GM12878 (cell line): Measurements from ENCODE around the gene IL34. TPM values are rescaled to one million over a fixed set of nuclear protein-coding genes. Genes with fewer than 3 reads are reported as not detected.

Experiments
- ATAC-seq: fragments of 200-7000 bp; cut with Tn5 transposase; 3 replicates; pipeline ENCODE4 v1.9.1; 2020; ENCODE audit warnings: mild to moderate bottlenecking, moderate library complexity
- BruUV-seq: library from RNA; stranded (reverse); fragments of 400-500 nt; replicated peaks from 2 replicates; lab custom pipeline; 2021; lab: Mats Ljungman, UMichigan
- CTCF ChIA-PET: fragments of 300-600 bp; sonication (Branson Sonifier 250); formaldehyde crosslinking; extraction: SDS; loops from one replicate; lab custom pipeline; 2021; ENCODE audit warnings: inconsistent platforms; lab: Yijun Ruan, JAX
- POLR2A ChIA-PET: fragments of 350-600 bp; formaldehyde crosslinking; extraction: SDS; loops from one replicate; lab custom pipeline; 2021; ENCODE audit warnings: inconsistent platforms; lab: Charles Lee
- RAD21 ChIA-PET: fragments of 300-600 bp; sonication (Branson Sonifier 250); formaldehyde crosslinking; loops from one replicate; lab custom pipeline; 2023; ENCODE audit warnings: antibody characterized with exemption; ENCODE audit not compliant: unreplicated experiment; lab: Charles Lee
- SMC1A ChIA-PET: fragments of 300-600 bp; sonication (Branson Sonifier 250); formaldehyde crosslinking; loops from one replicate; lab custom pipeline; 2023; ENCODE audit not compliant: unreplicated experiment, uncharacterized antibody; lab: Charles Lee
- DNase-seq: peaks from one replicate; pipeline ENCODE4 v3.0.0-alpha.2; 2011; ENCODE audit warnings: low read depth, low spot score
- FAIRE-seq: peaks from 3 replicates; lab custom pipeline; 2011; peaks lifted over from hg19 to GRCh38; lab: Jason Lieb, UNC
- H2AFZ ChIP-seq: 2 replicates; pipeline ENCODE4 v1.6.0; 2011; ENCODE audit warnings: low read depth, low read length, control low read depth; ENCODE audit not compliant: control insufficient read depth
- H3K27ac ChIP-seq: 2 replicates; pipeline ENCODE4 v1.5.1; 2011; ENCODE audit warnings: control low read depth; ENCODE audit not compliant: control insufficient read depth, insufficient read depth
- H3K27me3 ChIP-seq, 2 experiments: replicated peaks in 1 of 2; 2 replicates each; pipeline versions ENCODE4 v1.6.0 to v1.6.1; 2011; ENCODE audit warnings: low read length in 1 of 2; ENCODE audit not compliant: control insufficient read depth in 2 of 2, insufficient read depth in 2 of 2
- H3K36me3 ChIP-seq, 2 experiments: 2 replicates each; pipeline ENCODE4 v1.5.1; 2011; ENCODE audit warnings: low read length in 1 of 2; ENCODE audit not compliant: control insufficient read depth in 2 of 2, insufficient read depth in 2 of 2
- H3K4me1 ChIP-seq: 2 replicates; pipeline ENCODE4 v1.6.1; 2011; ENCODE audit warnings: mild to moderate bottlenecking, low read length, moderate library complexity, mixed read lengths; ENCODE audit not compliant: control insufficient read depth, insufficient read depth
- H3K4me2 ChIP-seq: 2 replicates; pipeline ENCODE4 v1.6.0; 2011; ENCODE audit warnings: control low read depth; ENCODE audit not compliant: control insufficient read depth, insufficient read depth
- H3K4me3 ChIP-seq: fragments of 200-600 bp; sonication (generic); 2 replicates; pipeline ENCODE4 v1.5.1; 2016
- H3K79me2 ChIP-seq: 2 replicates; pipeline ENCODE4 v1.6.0; 2011; ENCODE audit warnings: low read length; ENCODE audit not compliant: control insufficient read depth, insufficient read depth
- H3K9ac ChIP-seq: 2 replicates; pipeline ENCODE4 v1.8.0; 2011; ENCODE audit warnings: low read length, control low read depth, mixed read lengths; ENCODE audit not compliant: control insufficient read depth, insufficient read depth
- H3K9me3 ChIP-seq: replicated peaks from 3 replicates; pipeline ENCODE4 v1.5.1; 2011; ENCODE audit warnings: mild to moderate bottlenecking, low read length; ENCODE audit not compliant: control insufficient read depth, insufficient read depth
- H4K20me1 ChIP-seq: 2 replicates; pipeline ENCODE4 v1.6.0; 2011; ENCODE audit not compliant: control insufficient read depth, insufficient read depth
- CEBPB ChIP-seq, 2 experiments: fragments of 150-350 bp in 1 of 2; IDR thresholded peaks; 2 replicates each; pipeline ENCODE4 v1.6.1; 2012 to 2014; ENCODE audit warnings: low read depth in 2 of 2, low read length in 2 of 2, borderline replicate concordance in 1 of 2, inconsistent platforms in 1 of 2
- CUX1 ChIP-seq: IDR thresholded peaks from 2 replicates; pipeline ENCODE4 v1.6.1; 2012; ENCODE audit warnings: improper control_type of control experiment, low read depth, low read length; ENCODE audit not compliant: insufficient replicate concordance
- JUNB ChIP-seq: IDR thresholded peaks from 2 replicates; pipeline ENCODE4 v1.6.1; 2016; ENCODE audit warnings: antibody characterized with exemption, mild to moderate bottlenecking
- NKRF ChIP-seq: fragments of 450-650 bp; conservative IDR thresholded peaks from 2 replicates; pipeline ENCODE4 v1.6.1; 2017; ENCODE audit warnings: mild to moderate bottlenecking, moderate library complexity
- RAD21 ChIP-seq: IDR thresholded peaks from 2 replicates; pipeline ENCODE4 v1.6.1; 2011; ENCODE audit warnings: mild to moderate bottlenecking, low read depth, low read length, moderate library complexity; ENCODE audit not compliant: insufficient read depth
- SMAD1 ChIP-seq: fragments of 450-650 bp; IDR thresholded peaks from 2 replicates; pipeline ENCODE4 v1.6.1; 2018; ENCODE audit warnings: mild to moderate bottlenecking, low read depth; ENCODE audit not compliant: partially characterized antibody
- USF2 ChIP-seq: IDR thresholded peaks from 2 replicates; pipeline ENCODE4 v1.6.1; 2011; ENCODE audit warnings: low read depth, low read length, improper control_type of control experiment, borderline replicate concordance
- ZBTB4 ChIP-seq: fragments of 450-650 bp; formaldehyde crosslinking; IDR thresholded peaks from 2 replicates; pipeline ENCODE4 v1.4.0; 2022; ENCODE audit warnings: mild to moderate bottlenecking, moderate library complexity
- WGBS: methylation state at CpG from one replicate; pipeline ENCODE4 v1.1.6; 2016; ENCODE audit warnings: low lambda C conversion rate; ENCODE audit not compliant: insufficient replicate concordance, insufficient coverage; ENCODE audit errors: missing lambda C conversion rate; 5-methylcytosine and 5-hydroxymethylcytosine counted together
- in situ Hi-C: fragments of 300-500 bp; cut with MboI; formaldehyde crosslinking; loops from 9 replicates; pipeline ENCODE4 v1.14.3; 2018; ENCODE audit warnings: mixed read lengths
- intact Hi-C: fragments of 100-400 bp; cut with micrococcal nuclease; formaldehyde crosslinking; loops from one replicate; pipeline ENCODE4 v1.14.2; 2022; ENCODE audit not compliant: unreplicated experiment
- polyA plus RNA-seq, 11 experiments: library from polyadenylated mRNA; depleted of rRNA in 4 of 11; unstranded in 6 of 11; stranded (reverse) in 5 of 11; fragments of >200 nt; fragmentation: Nextera tagmentation in 4 of 11; fragmentation: Illumina TruSeq in 1 of 11; extraction: Ambion mirVana in 4 of 11; extraction: Trizol in 1 of 11; gene quantifications; 1 replicate in 1 of 11; 2 replicates in 10 of 11; pipeline versions ENCODE4 v1.2.1 to v1.2.3, GENCODE V29; 2011 to 2016; ENCODE audit warnings: inconsistent platforms in 2 of 11, missing spikeins in 2 of 11, low read depth in 1 of 11
- total RNA-seq, 4 experiments: library from RNA; depleted of rRNA in 3 of 4; stranded (reverse); fragments of >200 nt in 3 of 4; fragmentation: Illumina TruSeq in 1 of 4; extraction: Trizol in 1 of 4; gene quantifications; 2 replicates each; pipeline versions ENCODE4 v1.2.1 to v1.2.3, GENCODE V29; 2013 to 2021

IL34 gene
- total and polyA plus RNA-seq, 10 of the 15 experiments (the other 5 are each of a cell fraction or from before 2014, with no cell fraction given) = 0.27 to 0.40 TPM; not detected in 8

GRCh38 chr16:70653809-70654771 lies 7.7 kb downstream of the IL34 start:
- no TSS peak for BruUV-seq
- DNase-seq (peak; percentile 44), FAIRE-seq (peak; percentile 90), ATAC-seq (peak; percentile 86)
- SMC1A ChIA-PET = interaction anchor here (0.6 to 2.1 kb wide), 11 partner anchors 14 to 858 kb away, joined by 3 to 7 read pairs (median 3); no protein-coding TSS in a partner anchor
- RAD21 ChIA-PET = interaction anchor here (0.7 to 1.6 kb wide), 8 partner anchors 73 to 356 kb away, joined by 3 to 5 read pairs (median 3); no protein-coding TSS in a partner anchor
- CTCF ChIA-PET = interaction anchor here (0.5 to 3.3 kb wide), 22 partner anchors 8 to 857 kb away, joined by 3 to 28 read pairs (median 4); partner anchors contain the start of gene DDX19A
- H3K27me3 ChIP-seq = no peaks in the 10 kb centered on the region
- no peak overlapping the region for H3K4me2 ChIP-seq
- H4K20me1 ChIP-seq = no peaks in the 10 kb centered on the region
- in situ Hi-C loops = loop anchor here (5.0 kb wide), 1 partner anchor 287 kb away; no protein-coding TSS in a partner anchor
- no peaks in the 10 kb centered on the region for H3K4me1 ChIP-seq
- POLR2A ChIA-PET = no interaction called here
- H3K36me3 ChIP-seq = no peaks in the 10 kb centered on the region
- 32% methylated on average over 32 of the region's 35 CpGs for WGBS
- peak overlapping the region; percentile 85 for H2AFZ ChIP-seq
- H3K9me3 ChIP-seq = no peaks in the 10 kb centered on the region
- intact Hi-C loops = loop anchor here (1.0 to 10.0 kb wide), 5 partner anchors 77 to 489 kb away; no protein-coding TSS in a partner anchor
- H3K27ac ChIP-seq = no peak overlapping the region
- H3K79me2 ChIP-seq = no peaks in the 10 kb centered on the region
- H3K9ac ChIP-seq = no peak overlapping the region
- H3K4me3 ChIP-seq = no peak overlapping the region
- TF ChIP-seq CUX1 = no peak
- TF ChIP-seq CEBPB (IDR thresholded peaks at IDR 0.05; ENCODE audit: borderline replicate concordance in 1 of 2, low read depth in 2 of 2, low read length in 2 of 2) = no peak
- no peak for TF ChIP-seq USF2
- TF ChIP-seq NKRF = no peak
- TF ChIP-seq JUNB = no peak
- peak; percentile 93 for TF ChIP-seq RAD21
- no peak for TF ChIP-seq ZBTB4
- TF ChIP-seq SMAD1 = no peak
